GM18909 (cell line): ENCODE results near the gene MOGAT3.

Experiments used
- ATAC-seq: cut with Tn5 transposase; IDR thresholded peaks from one replicate; pipeline ENCODE4 v1.9.1; 2021; ENCODE audit warnings: mild to moderate bottlenecking; ENCODE audit not compliant: unreplicated experiment, poor library complexity

MOGAT3 gene, protein sequence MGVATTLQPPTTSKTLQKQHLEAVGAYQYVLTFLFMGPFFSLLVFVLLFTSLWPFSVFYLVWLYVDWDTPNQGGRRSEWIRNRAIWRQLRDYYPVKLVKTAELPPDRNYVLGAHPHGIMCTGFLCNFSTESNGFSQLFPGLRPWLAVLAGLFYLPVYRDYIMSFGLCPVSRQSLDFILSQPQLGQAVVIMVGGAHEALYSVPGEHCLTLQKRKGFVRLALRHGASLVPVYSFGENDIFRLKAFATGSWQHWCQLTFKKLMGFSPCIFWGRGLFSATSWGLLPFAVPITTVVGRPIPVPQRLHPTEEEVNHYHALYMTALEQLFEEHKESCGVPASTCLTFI

DNA sequence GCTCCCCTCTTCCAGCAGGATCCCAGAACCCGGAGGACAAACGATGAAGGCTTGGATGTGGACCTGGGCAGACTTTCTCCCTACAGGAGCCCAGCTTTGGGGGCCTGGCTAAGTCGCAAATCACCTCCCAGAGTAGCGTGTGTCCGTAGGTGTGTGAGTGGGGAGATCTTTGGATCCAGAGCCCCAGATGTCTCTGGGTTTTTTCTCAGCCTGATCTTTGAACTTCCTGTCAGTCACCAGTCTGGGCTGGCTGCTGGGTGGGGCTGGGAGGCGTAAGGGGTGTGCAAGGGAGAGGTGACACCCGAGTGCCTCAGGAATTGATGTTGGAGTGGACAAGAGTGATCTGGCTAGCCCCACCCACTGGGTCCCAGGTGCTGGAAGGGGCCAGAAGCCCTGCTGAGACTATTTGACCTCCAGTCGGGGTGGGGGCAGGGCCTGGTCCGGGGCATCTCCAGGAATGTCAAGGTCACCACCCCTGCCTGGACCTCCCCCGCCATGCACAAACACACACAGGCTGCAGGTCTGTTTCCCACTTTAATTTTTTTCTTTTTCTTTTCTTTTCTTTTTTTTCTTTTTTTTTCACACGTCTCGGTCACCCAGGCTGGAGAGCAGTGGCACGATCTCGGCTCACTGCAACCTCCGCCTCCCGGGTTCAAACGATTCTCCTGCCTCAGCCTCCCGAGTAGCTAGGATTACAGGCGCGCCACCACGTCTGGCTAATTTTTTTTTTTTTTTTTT lies at the start of gene MOGAT3:
Gene MOGAT3 (minus strand): TSS at position 175 of the 738 bp plus-strand sequence. CDS start 182 bp downstream, outside the sequence.
- no peak for ATAC-seq

GRCh38 chr7:101250324-101250723 lies 49.5 kb upstream of the MOGAT3 start:
- ATAC-seq = no peak

DNA sequence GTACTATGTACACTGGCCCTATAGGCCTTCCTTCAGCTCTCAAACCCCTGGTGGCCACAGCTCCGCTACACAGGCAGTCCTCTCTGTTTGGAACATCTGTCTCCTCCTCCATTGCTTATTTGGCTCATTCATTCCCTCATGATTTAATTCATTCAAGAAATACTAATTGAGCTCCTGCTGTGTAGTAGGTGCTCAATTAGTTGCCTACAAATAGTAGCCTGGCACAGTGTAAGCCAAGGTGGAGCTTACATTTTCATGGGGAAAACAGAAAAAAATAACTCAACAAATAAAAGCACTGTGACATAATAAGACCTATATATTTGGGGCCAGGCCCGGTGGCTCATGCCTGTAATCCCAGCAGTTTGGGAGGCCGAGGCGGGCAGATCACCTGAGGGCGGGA lies 47.4 kb upstream of the MOGAT3 start:
- ATAC-seq = no peak

DNA sequence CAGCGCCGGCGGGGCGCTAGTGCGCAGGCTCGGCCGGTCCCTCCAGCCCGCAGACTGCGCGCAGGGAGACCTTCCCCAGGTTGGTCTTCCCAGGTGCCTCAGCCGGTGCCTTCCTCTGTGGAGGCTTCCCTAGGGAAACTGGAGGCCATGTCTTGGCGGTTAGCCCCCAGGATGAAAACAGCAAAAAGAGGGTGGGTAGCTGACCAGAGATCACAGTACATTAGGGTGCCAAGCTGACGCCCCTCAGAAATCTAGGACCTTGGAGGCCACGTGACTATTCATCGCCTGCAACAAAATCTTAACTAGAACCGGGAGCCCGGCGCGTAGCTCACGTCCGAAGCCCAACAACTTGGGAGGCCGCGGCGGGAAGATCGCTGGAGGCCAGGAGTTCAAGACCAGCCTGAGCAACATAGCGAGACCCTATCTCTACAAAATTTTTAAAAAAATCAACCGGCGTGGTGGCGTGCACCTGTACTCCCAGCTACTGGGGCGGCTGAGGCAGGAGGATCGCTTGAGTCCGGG lies 44.4 kb upstream of the MOGAT3 start:
- ATAC-seq = no peak

GRCh38 chr7:101244375-101245146 lies 43.7 kb upstream of the MOGAT3 start, which contains the start of gene FIS1:
Gene FIS1, minus strand, starts transcription at chr7:101245081. Its CDS starts 77 bp downstream, at chr7:101245004.
- peak; percentile 91 for ATAC-seq

- no peak for ATAC-seq
These were observed 43.0 kb upstream of the MOGAT3 start for GRCh38 chr7:101243646-101244374.

DNA sequence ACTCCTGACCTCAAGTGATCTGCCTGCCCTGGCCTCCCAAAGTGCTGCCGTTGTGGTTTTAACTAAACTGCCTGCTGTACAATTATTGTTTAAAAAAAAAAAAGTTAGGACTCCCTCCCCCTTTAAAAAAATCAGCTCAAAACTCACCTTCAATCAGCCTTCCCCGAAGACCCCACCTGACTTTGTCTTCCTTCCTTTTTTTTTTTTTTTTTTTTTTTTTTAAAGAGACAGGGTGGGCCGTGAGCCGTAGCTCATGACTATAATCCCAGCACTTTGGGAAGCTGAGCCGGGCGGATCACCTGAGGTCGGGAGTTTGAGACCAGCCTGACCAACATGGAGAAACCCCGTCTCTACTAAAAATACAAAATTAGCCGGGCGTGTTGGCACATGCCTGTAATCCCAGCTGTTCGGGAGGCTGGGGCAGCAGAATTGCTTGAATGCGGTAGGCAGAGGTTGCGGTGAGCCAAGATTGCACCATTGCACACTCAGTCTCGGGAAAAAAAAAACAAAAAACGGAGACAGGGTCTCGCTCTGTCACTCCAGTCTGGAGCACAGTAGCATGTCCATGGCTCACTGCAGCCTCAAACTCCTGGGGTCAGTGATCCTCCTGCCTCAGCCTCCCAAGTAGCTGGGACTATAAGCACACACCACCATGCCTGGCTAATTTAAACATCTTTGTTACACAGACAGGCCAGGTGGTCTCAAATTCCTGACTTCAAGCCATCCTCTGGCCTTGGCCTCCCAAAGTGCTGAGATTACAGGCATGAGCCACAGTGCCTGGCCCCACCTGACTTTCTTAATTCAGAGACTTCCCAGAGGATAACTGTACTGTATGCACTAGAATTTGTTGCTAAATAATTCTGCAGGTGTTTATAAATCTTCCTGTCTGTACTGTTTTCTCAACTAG lies 40.9 kb upstream of the MOGAT3 start:
- ATAC-seq = no peak

DNA sequence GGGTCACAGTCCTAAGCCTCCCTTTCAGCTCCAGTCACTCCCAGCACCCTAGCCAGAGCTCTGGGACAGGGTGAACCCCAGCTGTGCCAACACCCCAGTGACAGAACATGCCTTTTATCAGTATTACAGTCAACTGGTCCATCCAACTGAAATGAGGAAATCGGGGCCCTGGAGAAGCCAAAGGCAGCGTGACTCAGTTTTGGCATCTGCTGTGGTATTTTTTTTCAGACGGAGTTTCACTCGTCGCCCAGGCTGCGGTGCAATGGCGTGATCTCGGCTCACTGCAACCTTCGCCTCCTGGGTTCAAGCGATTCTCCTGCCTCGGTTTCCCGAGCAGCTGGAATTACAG lies 40.2 kb upstream of the MOGAT3 start:
- ATAC-seq = no peak

GRCh38 chr7:101240226-101241014 lies 39.6 kb upstream of the MOGAT3 start:
- ATAC-seq = no peak

GRCh38 chr7:101239951-101240220 lies 39.0 kb upstream of the MOGAT3 start:
- ATAC-seq = no peak

- ATAC-seq = no peak
These were observed 38.5 kb upstream of the MOGAT3 start for GRCh38 chr7:101239191-101239950.

DNA sequence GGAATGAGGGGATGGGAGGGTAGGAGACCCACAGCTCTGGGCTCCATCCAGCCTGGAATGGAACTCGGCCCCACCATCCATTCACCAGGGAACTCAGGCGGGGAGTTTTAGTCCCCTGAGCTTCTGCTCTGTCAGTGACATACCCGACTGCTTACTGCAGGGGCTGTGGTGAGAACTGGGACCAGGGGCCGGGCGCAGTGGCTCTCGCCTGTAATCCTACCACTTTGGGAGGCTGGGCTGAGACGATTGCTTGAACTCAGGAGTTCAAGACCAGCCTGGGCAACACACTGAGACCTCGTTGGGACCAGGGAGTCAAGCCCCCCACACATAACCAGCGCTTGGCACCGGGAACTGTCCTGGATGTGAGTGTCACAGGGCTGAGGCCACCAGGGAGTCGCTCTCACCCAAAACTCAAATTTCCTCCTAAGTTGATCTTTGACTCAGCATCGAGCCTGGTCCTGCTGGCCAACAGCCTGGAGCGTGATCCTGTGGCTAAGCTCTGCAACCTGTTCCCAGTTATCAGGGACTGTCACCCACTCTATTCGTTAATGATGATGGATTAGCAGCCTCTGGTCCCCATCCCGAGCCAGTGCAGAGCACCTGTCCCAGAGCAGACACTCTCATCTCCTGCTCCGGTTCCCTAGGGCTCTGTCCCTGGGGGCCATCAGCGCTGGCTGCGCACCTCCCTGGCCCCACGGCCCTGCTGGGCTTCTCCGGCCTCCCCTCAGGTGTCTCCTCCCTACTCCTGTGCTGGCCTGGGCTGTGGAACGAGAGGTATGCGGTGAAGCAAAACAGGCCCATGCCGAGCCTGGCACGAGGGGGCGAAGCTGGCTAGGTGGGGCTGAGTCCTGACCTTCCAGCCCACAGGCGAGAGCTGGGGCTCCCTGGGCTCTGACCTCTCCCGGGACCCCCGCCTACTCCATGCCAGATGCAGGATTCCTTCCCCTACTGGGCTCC lies 37.7 kb upstream of the MOGAT3 start:
- no peak for ATAC-seq

DNA sequence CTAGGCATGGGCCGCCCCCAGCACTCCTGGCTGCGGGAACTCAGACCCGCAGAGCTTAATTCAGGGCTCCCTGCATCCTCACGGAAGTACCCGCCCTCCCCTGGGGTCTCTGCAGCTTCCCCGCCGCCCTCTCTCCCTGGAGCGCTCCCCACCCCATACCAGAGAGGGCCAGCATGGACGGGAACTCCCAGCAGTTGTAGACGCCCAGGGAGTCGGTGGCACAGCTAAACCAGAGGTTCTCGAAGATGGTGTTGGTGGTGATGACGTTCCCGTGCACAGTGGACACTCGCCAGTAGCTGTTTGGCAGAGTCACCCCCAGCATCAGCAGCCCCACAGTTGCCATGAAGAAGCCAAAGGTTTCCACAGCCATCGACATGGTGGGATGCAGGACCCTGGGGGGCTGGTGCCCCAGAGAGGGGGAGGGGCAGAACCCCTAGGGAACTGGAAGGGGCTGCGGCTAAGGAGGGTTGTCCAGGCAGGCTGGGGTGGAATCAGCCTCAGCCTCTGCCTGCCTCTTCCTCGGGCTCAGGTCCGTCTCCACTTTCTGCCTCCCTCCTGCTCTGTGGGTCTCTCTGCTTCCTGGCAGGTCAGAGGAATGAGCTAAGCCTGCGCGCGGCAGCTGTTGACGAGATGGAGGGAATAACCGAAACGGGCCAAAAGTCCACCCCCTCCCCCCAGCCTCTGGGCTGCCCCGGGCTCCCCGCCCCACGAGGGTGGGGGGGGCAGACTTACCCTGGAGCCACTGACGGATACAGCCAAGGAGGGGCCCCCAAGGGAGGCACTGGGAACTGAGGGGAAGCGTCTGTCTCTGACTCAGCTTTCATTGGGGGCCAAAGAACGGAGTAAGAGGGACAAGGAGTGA lies 36.6 kb upstream of the MOGAT3 start, which contains the start of gene CLDN15:
Gene CLDN15 (minus strand): TSS at position 597 of the 862 bp plus-strand sequence. CDS start 221 bp downstream, at position 376.
- no peak for ATAC-seq

DNA sequence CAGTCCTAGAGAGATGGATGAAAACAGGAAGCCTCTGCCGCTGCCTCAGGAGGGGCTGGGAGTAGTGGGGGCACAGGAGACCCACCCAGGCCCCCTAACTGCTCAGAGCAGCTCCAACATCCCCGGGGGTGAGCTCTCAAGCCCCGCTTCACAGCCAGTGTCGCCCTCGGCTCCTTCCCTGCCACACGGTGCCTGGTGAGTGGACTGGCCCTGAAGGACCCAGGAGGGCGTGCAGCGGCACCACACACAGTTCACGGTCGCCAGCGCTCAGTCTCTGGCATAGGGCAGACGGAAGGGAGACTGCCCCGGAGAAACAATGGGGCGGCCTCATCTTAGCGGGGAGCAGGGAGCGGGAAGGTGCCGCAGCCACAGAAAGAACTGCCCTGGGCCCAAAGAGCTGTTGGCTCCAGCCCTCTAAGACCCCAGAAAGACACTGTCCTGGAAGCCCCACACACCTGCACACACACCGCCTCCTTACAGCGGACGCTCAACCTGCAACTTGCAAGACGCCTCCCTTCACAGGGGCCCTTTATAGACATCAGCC lies 35.5 kb upstream of the MOGAT3 start:
- no peak for ATAC-seq

DNA sequence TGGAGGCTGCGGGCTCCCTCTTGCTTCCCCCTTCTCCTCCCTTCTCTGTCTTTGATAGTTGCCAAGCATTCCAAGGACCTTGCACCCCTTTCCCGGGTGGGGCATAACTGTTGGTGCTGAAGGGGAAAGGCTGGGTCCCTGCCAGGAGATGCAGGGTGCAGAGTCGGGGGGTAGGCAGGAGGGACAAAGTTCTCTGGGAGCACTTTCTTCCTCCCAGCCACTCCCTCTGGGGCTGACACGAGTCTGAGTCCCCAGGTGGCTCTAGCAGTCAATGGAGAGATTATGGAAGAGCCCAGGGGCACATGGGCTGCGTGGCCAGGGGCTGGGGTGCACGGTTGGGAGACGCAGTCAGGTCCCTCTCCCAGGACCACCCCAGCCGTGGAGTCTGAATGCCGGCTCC lies 34.7 kb upstream of the MOGAT3 start:
- no peak for ATAC-seq
